Posterior cingulate gyrus (tissue), 11 donors: ENCODE measurements around the gene MSLN.
"Not testable (repeated sequence)": the region's sequence is repeated elsewhere in the genome, so short reads cannot be mapped to it uniquely, and the experiment has no call there.

Experiments
- DNase-seq, 10 donors: peaks; one replicate each; pipeline versions ENCODE4 v3.0.0 to v3.0.0-alpha.2; 2020 to 2021; ENCODE audit warnings: mixed read lengths in 3 of 10
- intact Hi-C: fragments of 100-400 bp; cut with DNase I; formaldehyde crosslinking; loops from one replicate; pipeline ENCODE4 v1.15.1; 2023

The MSLN gene

DNA sequence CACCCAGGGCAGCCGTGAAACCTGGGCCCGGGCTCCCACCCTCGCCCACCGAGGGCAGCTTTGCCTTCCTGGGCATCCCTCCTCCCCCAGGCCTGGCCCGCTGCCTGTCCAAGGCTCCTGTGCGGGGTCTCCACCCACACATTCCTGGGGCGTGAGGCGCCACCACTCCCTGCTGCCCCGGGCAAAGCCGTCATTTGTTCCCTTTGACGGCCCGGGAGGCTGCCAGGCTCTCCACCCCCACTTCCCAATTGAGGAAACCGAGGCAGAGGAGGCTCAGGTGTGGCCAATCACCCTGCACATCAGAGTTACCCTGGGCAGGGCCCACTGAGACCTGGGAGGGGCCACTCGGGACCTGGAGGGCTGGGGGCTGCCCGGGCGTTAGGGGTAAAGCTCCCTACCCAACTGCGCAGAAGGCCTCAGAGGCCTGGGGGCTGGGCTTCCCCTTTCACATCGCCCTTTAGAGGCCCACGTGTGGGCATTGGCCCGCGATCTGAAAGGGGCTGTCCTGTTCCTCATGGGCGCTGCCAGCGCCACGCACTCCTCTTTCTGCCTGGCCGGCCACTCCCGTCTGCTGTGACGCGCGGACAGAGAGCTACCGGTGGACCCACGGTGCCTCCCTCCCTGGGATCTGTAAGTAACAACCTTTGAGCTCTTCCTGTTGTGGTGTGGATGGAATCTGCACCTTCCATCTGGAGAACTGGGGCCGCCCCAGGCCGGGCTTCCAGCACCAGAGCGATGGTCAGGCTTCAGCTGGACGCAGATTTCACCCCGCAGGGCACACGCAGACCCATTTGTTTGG, at the start of gene MSLN:
Gene MSLN, plus strand, starts transcription at position 190 of the 799 bp plus-strand sequence. CDS start 1,947 bp downstream, outside the sequence.
- no peak for DNase-seq

DNA sequence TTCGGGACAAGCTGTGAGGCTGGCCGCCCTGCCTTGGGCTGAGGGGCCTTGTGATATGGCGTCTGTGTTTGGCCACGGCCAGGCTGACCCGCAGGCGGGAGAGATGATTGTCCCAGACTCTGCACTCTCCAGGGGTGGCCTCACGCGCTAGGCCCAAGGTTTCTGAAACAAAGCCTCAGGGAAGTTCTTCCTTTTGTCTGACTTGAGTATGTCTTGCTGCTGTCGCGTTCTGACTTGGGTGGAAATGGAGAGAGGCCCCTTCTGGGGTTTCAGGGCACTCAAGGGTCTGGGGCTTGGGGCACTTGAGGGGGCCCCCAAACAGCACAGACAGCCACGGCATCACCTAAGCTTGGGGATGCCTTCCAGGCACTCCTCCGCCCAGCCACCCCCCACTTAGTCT, 49.5 kb upstream of the MSLN start:
- DNase-seq, result no peak
- intact Hi-C loops, result loop anchor here (2.0 kb wide), 3 partner anchors 30 to 392 kb away; partner anchors contain the start of gene CIAO3

More for the DNA sequence above, at the start of gene MSLN:
- intact Hi-C loops, result no loop called here

DNA sequence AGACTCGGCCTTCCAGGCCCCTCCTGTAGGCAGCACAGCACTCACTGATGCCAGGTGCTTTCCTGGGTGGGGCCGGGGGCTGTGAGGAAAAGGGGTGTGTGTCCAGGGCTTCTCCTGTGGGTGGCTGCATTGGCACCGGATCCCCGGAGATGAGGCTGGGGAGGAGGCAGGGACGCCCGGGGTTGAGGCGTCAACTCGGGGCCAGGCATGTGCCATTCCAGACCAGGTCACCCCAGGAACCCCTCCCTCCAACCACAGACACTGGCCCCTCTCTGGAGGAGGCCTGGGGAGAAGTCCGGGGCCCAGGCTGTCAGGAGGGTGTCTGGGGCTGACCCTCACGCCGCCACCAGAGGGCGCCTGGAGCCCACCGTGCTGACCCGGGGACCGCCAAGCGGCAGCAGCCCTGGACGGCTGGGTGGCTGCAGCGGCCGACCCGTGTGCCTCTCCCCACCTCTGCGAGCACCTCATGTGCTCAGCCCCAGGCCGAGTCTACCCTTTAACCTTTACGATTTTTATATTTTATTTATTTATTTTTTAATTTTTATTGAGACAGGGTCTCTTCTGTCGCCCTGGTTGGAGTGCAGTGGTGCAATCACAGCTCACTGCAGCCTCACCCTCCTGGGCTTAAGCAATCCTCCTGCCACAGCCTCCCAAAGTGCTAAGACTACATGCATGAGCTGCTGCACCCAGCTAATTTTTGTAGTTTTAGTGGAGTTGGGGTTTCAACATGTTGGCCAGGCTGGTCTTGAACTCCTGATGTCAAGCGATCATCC, 48.8 kb upstream of the MSLN start:
- DNase-seq, result peak in 9 of 10 donors; percentile 73 to 97 (median 85)
- intact Hi-C loops, result loop anchor here (2.0 kb wide), 3 partner anchors 29 to 391 kb away; partner anchors contain the start of gene CIAO3

DNA sequence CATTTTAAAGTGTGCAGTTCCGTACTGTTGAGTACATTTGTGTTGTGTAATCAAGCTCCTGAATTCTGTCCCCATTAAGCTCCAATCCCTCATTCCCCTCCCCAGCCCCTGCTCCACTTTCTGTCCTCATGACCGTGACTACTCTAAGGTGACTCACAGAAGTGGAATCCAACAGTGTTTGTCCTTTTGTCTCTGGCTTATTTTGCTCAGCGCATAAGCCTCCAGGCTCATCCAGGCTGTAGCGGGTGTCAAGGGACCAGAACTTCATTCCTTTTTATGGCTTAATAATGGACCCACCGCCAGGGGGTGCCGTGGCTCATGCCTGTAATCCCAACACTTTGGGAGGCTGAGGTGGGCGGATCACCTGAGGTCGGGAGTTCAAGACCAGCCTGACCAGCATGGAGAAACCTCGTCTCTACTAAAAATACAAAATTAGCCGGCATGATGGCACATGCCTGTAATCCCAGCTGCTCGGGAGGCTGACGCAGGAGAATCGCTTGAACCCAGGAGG, 47.7 kb upstream of the MSLN start:
- DNase-seq, intact Hi-C loops: not testable (repeated sequence)

DNA sequence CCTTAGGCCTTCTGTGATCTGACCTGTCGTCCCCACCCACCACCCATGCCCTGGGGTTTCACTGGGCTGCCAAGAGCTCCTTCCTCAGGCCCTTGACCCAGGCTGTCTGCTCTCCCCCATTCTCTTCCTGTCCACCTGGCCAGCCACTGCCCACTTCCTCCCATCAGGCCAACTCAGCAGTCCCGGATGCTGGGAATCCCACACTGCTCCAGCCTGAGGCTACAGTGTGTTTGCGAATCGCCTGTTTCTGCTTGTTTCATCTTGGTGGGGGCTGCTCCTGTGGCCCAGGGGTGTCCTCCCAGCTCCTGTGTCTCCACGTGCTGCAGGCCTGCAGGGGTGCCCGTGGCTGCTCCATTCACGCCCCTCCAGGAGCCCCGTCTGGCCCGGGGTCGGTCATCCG, 46.5 kb upstream of the MSLN start:
- intact Hi-C loops, result no loop called here
- no peak for DNase-seq

DNA sequence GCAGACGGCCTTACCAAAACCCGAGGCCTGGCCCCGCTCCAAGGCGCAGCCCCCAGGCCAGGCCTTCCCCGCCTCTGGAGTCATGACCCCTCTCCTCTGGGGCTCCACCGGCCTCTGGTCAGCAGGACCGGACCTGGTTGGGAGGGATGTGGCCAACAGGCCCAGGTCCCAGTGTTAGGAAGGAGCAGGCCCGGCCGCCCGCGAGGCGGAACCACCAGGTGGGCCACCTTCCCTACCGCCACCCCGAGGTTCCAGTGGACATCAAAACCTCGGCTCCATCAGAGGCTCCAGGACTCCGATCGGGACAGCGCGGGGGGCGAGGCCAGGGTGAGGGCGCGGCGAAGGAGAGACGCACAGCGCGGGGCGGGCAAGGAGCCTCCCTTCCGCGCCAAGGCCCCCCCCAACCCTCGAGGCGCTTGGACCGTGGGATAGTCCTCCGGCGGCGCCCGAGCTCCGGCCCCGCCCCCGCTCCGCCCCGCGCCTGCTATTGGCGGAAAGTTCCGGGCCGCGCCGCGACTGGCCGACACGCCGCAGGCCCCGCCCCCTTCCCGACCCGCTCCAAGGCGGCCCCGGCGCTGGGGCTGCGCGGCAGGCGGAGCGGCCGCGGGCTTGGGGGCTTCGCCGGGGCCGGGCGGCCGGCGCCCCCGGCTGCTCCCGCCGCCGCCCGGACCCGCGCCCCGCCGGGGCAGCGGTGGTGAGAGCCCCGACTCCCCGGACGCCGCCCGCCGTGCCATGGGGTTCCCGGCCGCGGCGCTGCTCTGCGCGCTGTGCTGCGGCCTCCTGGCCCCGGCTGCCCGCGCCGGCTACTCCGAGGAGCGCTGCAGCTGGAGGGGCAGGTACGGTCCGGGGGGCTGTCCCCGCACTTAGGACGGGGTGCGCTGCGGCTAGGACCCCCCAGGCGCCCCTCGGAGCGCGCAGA, 45.7 kb upstream of the MSLN start, which contains the start of gene METRN:
Gene METRN, plus strand, starts transcription at position 561 of the 919 bp plus-strand sequence. Its CDS starts 172 bp downstream, at position 733.
- intact Hi-C loops, result no loop called here
- DNase-seq, result peak; percentile 89 to 99 (median 91)

DNA sequence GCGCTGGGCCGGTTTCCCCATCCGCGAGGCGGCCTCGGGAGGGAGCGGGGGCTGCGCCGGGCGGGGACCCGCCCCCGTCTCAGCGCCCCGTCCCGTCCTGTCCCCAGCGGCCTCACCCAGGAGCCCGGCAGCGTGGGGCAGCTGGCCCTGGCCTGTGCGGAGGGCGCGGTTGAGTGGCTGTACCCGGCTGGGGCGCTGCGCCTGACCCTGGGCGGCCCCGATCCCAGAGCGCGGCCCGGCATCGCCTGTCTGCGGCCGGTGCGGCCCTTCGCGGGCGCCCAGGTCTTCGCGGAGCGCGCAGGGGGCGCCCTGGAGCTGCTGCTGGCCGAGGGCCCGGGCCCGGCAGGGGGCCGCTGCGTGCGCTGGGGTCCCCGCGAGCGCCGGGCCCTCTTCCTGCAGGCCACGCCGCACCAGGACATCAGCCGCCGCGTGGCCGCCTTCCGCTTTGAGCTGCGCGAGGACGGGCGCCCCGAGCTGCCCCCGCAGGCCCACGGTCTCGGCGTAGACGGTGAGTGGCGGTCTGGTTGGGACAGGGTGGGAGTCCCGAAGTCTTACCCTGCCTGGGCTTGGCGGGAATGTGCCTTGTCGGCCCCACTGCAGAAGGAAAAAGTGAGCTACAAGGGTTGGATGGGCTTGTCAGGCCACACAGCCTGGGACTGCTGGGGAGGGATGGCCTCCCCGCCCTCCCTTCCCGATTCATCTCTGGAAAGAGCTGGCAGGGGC, 44.9 kb upstream of the MSLN start:
- intact Hi-C loops, result no loop called here
- peak in 1 of 10 donors; percentile 55 for DNase-seq

DNA sequence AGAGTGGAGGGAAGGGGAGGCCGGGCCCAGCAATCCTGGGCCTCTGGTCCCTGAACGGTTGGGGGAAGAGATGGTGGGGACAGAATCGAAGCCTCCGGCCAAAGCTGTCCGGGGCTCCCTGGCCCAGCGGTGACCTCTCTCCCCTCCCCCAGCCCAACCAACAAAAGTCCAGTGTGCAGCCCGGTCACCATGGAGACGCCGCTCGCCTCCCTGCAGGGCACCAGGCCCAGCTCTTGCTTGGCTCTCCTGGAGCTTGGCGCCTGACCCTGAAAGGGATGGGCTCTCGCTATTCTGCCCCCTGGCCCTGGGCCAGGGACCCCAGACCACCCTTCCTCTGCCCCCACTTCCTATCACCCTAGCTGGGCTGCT, 44.4 kb upstream of the MSLN start:
- intact Hi-C loops, result no loop called here
- DNase-seq, result peak; percentile 83 to 98 (median 88)

DNA sequence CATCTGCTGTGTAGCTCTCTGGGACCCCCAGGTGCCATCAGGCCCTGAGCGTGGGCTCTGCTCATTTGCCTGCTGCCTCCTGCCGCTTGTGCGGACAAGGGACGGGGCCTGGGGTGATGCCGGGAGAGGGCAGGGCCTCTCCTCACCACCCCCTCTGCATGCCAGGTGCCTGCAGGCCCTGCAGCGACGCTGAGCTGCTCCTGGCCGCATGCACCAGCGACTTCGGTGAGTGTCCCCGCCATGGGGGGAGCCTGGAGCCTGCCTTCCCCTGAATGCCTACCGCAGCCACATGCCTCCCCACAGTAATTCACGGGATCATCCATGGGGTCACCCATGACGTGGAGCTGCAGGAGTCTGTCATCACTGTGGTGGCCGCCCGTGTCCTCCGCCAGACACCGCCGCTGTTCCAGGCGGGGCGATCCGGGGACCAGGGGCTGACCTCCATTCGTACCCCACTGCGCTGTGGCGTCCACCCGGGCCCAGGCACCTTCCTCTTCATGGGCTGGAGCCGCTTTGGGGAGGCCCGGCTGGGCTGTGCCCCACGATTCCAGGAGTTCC, 43.7 kb upstream of the MSLN start:
- intact Hi-C loops, result no loop called here
- no peak for DNase-seq

DNA sequence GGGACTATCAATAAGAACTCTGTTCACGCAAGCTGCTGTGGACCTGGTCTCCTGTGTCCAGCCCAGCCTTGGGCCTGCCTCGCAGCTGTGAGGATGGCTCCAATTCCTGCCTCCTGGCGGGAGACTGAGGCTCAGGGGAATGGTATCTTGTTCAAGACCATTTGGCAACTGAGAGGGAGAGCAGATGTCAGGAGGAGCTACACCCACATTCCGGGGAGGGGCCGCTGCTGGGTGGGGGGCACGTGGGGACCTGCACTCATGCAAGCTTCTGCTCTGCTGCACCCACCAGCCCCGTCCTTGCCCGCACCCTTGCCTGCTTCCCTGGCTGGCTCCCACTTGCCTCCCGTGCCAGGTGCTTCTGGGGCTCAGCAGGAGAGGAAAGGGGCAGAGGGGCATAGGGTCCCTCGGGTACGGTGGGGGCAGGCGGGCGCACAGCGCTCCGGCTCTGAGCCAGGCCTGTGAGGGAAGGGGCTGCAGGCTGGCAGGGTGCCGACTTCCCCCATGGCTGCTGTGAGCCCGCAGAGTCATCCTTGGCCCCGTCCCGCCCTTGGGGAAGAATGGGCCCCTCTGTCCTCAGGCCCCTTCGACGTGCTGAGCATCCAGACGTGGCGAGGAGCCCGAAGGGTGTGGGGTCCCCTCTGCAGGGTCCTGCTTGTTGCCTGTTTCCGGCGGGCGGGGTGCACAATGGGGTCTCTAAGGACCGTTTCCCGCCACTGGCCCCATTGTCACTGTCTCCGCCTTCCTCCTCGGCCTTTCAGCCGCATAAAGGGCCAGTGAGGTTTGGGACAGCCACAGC, 42.9 kb upstream of the MSLN start:
- intact Hi-C loops, result no loop called here

DNA sequence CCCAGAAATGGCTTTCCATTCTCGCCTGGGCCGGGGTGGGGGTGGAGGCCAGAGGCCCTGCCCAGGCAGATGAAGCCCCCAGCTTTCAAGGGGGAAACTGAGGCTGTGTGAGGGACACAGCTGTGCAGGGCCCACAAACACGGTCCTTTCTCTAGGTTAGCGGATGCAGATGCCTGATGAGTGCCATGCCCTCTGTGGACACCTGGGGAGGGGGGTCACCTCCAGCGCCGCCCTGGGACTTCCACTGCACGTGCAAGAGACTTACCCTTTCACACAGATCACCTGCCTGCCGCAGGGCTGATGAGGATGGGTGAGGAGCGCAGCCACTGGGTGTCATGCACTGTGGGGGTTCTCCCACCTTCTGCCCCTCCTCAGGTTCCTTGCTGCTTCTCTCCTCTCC, 42.1 kb upstream of the MSLN start:
- intact Hi-C loops, result no loop called here
- DNase-seq, result no peak

More for the DNA sequence above, 42.9 kb upstream of the MSLN start:
- peak in 1 of 10 donors; percentile 91 for DNase-seq

DNA sequence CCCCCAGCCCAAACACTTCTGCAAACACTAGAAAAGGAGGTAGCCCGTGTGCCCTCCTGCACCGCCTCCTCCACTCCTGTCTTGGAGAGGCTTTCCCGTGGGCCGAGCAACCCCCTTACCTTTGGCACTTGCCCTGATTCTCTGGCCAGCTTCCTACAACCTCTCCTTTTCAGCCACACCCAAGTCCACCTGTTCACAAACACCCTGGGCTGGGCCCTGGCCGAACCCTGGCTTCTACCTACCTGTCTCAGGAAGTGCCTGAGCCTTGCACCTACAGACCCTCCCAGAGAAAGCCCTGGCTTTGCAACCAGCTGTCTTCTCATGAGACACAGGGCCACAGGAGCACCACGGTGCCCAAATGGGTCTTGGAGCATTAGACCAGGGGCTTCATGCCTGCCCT, 41.6 kb upstream of the MSLN start:
- DNase-seq, result no peak
- intact Hi-C loops, result no loop called here

DNA sequence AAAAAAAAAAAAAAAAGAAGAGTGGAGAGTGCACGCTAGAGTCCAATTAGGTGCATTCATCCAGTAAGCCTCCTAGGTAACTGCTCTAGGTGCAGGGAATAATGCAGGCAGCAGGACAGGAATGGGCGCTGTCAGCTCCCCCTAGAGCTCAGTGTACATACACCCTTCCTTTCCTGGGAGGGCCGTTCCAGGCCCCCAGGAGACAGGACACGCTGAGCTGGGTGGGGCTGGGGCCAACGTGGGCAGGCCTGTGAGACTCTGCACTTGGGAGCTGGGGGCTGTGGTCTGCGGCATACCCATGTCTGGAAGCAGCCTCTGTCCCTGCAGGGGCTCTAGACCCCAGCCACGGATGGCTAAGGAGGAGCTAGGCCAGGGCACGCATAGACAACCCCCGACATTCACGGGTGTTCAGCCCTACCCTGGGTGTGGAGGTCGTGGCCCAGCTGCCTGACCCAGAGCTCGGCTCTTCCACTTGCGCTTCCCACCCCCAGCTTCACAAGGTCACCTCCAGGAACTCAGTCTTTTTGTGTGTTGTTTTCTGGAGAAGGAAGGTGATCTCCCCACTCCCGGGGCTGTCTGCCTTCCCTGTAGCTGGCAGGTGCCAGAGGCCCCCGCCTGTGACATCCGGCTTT, 40.6 kb upstream of the MSLN start:
- DNase-seq, result peak in 2 of 10 donors; percentile 86
- intact Hi-C loops, result loop anchor here (2.0 kb wide), 1 partner anchor 21 kb away; the partner anchor contains the start of gene CIAO3

DNA sequence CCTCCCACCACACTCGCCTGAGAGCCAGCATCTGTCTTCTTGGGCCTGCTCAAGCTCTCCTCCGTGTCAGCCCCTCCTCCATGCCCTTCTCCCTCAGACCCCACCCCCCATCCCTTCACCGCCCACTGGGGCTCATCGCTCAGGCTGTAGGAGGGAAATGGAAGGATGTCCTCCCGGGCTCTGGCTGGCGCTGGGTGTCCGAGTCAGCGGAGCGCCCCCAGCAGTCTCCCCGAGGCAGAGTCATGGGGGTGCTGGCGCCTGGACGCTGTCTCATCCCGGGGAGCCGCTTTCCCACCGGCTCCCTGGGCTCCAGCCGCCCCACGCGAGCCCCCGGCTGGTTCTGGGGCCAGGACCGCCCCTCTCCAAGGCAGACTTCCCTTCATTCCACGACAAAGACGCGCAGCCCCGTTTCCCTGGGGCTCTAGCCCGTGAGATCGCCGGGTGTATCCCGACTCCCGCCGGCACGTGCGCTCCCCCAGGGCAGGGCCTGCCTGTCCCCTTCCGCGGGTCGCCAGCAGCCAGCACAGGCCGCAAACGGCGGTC, 40.0 kb upstream of the MSLN start:
- intact Hi-C loops, result loop anchor here (2.0 kb wide), 1 partner anchor 20 kb away; the partner anchor contains the start of gene CIAO3
- DNase-seq, result peak in 9 of 10 donors; percentile 55 to 96 (median 79)

DNA sequence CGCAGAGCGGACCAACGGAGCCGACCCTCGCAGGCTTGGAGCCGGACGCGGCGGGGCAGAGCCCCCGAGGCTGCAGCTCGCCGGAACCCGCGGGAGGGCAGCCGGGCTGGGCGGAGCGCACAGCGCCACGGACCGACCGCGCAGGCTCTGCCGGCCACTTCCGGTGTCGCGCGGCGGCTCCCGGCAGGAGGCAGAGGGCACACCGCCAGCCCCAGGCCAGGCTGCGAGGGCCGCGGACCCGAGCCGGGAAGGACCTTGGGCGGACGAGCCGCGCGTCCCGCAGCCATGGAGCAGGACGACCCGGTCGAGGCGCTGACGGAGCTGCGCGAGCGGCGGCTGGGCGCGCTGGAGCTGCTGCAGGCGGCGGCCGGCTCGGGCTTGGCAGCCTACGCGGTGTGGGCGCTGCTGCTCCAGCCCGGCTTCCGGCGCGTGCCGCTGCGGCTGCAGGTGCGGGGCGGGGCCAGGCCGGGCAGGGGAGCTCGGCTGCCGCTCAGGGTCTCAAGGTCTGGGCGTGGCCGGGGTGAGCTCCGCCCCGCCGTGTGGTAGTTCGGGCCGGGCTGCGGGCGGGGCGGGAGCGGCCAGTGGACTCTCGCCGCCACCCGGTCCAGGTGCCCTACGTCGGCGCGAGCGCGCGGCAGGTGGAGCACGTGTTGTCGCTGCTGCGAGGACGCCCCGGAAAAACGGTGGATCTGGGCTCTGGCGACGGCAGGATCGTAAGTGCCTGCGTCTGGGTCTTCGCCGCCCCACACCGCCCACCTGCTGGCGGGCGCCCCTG, 39.4 kb upstream of the MSLN start, which contains the start of gene ANTKMT:
Gene ANTKMT, plus strand, starts transcription at position 157 of the 775 bp plus-strand sequence. Its CDS starts 129 bp downstream, at position 286.
- peak in 9 of 10 donors; percentile 71 to 96 (median 73) for DNase-seq
- intact Hi-C loops, result loop anchor here (2.0 kb wide), 1 partner anchor 20 kb away; the partner anchor contains the start of gene CIAO3
